Spleen (tissue), 11 donors: ENCODE data around the gene EVL. TPM values are rescaled to one million over a fixed set of nuclear protein-coding genes. Genes with fewer than 3 reads are reported as not detected.

Experiments
- DNase-seq: peaks from one replicate; pipeline ENCODE4 v3.0.0-alpha.2; 2020
- H3K27ac ChIP-seq, 8 donors: fragments of 200-600 bp; sonication (generic) in 7 of 8; 1 replicate in 4 of 8; 2 replicates in 4 of 8; pipeline versions ENCODE4 v1.5.0 to v1.8.0; 2016 to 2021; ENCODE audit warnings: inconsistent platforms in 4 of 8, mild to moderate bottlenecking in 4 of 8, moderate library complexity in 1 of 8
- H3K27me3 ChIP-seq, 7 donors: fragments of 200-600 bp; sonication (generic) in 6 of 7; replicated peaks in 1 of 7; 1 replicate in 4 of 7; 2 replicates in 3 of 7; pipeline versions ENCODE4 v1.5.0 to v1.8.0; 2016 to 2021; ENCODE audit warnings: inconsistent platforms in 3 of 7, mild to moderate bottlenecking in 1 of 7
- H3K36me3 ChIP-seq, 6 donors: fragments of 200-600 bp; sonication (generic) in 5 of 6; 1 replicate in 4 of 6; 2 replicates in 2 of 6; pipeline versions ENCODE4 v1.5.0 to v1.8.0; 2016 to 2021; ENCODE audit warnings: inconsistent platforms in 2 of 6
- H3K4me1 ChIP-seq, 6 donors: fragments of 200-600 bp; sonication (generic) in 5 of 6; 1 replicate in 3 of 6; 2 replicates in 3 of 6; pipeline versions ENCODE4 v1.5.0 to v1.8.0; 2016 to 2021; ENCODE audit warnings: inconsistent platforms in 3 of 6
- H3K4me3 ChIP-seq, 8 donors: fragments of 200-600 bp; sonication (generic) in 7 of 8; 1 replicate in 4 of 8; 2 replicates in 4 of 8; pipeline versions ENCODE4 v1.5.0 to v1.8.0; 2016 to 2021; ENCODE audit warnings: inconsistent platforms in 4 of 8, mild to moderate bottlenecking in 4 of 8, moderate library complexity in 2 of 8
- H3K9me3 ChIP-seq, 8 donors: fragments of 200-600 bp; sonication (generic) in 7 of 8; 1 replicate in 4 of 8; 2 replicates in 4 of 8; pipeline versions ENCODE4 v1.5.0 to v1.8.0; 2016 to 2021; ENCODE audit warnings: inconsistent platforms in 4 of 8
- POLR2A ChIP-seq, 3 donors: fragments of 450-650 bp; IDR thresholded peaks; one replicate each; pipeline ENCODE4 v1.5.1; 2017; ENCODE audit warnings: antibody characterized with exemption in 3 of 3, mild to moderate bottlenecking in 1 of 3
- POLR2AphosphoS5 ChIP-seq, 3 donors: sonication (generic); formaldehyde crosslinking; IDR thresholded peaks; one replicate each; pipeline ENCODE4 v1.5.1; 2017; ENCODE audit warnings: antibody characterized with exemption in 3 of 3
- WGBS, 5 donors: extraction: QIAGEN DNeasy Blood & Tissue Kit in 3 of 5; methylation state at CpG; one replicate each; pipeline versions ENCODE4 v1.1.5 to v1.1.7; 2013 to 2018; 5-methylcytosine and 5-hydroxymethylcytosine counted together
- intact Hi-C: fragments of 100-400 bp; cut with DNase I; formaldehyde crosslinking; loops from one replicate; pipeline ENCODE4 v1.15.0; 2023; ENCODE audit warnings: low total_unique reads
- polyA plus RNA-seq, 3 donors: library from polyadenylated mRNA; stranded (reverse); fragments of 200-250 nt; gene quantifications; one replicate each; pipeline ENCODE4 v1.2.1, GENCODE V29; 2013
- total RNA-seq, 7 donors: library from RNA; depleted of rRNA in 3 of 7; stranded (reverse); fragments of >200 nt in 3 of 7; fragmentation: NEBNext Ultra II Directional in 4 of 7; extraction: Animal tissue kit (Norgen Biotek cat#: 25700) in 4 of 7; gene quantifications; one replicate each; pipeline versions ENCODE4 v1.1.0 to v1.2.1, GENCODE V29; 2016 to 2021
- TF ChIP-seq, protein P1 (sequence below), 11 experiments: fragments of 200-600 bp in 7 of 11; fragments of 450-650 bp in 4 of 11; sonication (generic) in 4 of 11; IDR thresholded peaks in 8 of 11; conservative IDR thresholded peaks in 3 of 11; 1 replicate in 7 of 11; 2 replicates in 4 of 11; pipeline versions ENCODE4 v1.4.0 to v1.8.0; 2016 to 2021; ENCODE audit warnings: antibody characterized with exemption in 11 of 11, inconsistent platforms in 4 of 11, mild to moderate bottlenecking in 1 of 11
- donor health status: healthy with polysubstance abuse.
- donor health status: DM: no; HTN: no; CAD: no; lungs with moderate emphysema.
- donor health status: DM: no; HTN: no; CAD: no.
- donor health status: Bipolar disorder and iron deficiency.
- donor health status: healthy.
- donor health status: DM: no; HTN: no; CAD: no.
- donor health status: DM: yes; HTN: yes; CAD: no.

EVL gene
- total and polyA plus RNA-seq, 10 donors, result 169 to 336 (median 271) TPM

- TF ChIP-seq POLR2A (IDR thresholded peaks at IDR 0.05) (no peak), POLR2AphosphoS5 (IDR thresholded peaks at IDR 0.05) (no peak)
- TF ChIP-seq, protein P1, sequence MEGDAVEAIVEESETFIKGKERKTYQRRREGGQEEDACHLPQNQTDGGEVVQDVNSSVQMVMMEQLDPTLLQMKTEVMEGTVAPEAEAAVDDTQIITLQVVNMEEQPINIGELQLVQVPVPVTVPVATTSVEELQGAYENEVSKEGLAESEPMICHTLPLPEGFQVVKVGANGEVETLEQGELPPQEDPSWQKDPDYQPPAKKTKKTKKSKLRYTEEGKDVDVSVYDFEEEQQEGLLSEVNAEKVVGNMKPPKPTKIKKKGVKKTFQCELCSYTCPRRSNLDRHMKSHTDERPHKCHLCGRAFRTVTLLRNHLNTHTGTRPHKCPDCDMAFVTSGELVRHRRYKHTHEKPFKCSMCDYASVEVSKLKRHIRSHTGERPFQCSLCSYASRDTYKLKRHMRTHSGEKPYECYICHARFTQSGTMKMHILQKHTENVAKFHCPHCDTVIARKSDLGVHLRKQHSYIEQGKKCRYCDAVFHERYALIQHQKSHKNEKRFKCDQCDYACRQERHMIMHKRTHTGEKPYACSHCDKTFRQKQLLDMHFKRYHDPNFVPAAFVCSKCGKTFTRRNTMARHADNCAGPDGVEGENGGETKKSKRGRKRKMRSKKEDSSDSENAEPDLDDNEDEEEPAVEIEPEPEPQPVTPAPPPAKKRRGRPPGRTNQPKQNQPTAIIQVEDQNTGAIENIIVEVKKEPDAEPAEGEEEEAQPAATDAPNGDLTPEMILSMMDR (IDR thresholded peaks at IDR 0.05 in 8 of 11, conservative IDR thresholded peaks at IDR 0.05 in 3 of 11), result no peak
- intact Hi-C loops, result no loop called here
- Histone ChIP-seq H3K36me3 (peaks cover 0 to 97% (median 37%) of the 10 kb centered on the region in 6 donors), H3K27me3 (no peaks in the 10 kb centered on the region), H3K27ac (no peak overlapping the region), H3K4me3 (no peak overlapping the region), H3K9me3 (no peaks in the 10 kb centered on the region), H3K4me1 (peaks cover 0 to 45% (median 4%) of the 10 kb centered on the region in 6 donors)
- WGBS, 5 donors, result 94 to 96% (median 94%) methylated on average over 8 of the region's 8 CpGs
- peak; percentile 40 for DNase-seq
Measured at GRCh38 chr14:100115726-100116125, 50.5 kb downstream of the EVL start.

GRCh38 chr14:100116134-100116533 lies 50.9 kb downstream of the EVL start:
- Histone ChIP-seq H3K9me3 (no peaks in the 10 kb centered on the region), H3K36me3 (peaks cover 0 to 99% (median 37%) of the 10 kb centered on the region in 6 donors), H3K4me3 (no peak overlapping the region), H3K27me3 (no peaks in the 10 kb centered on the region), H3K27ac (no peak overlapping the region), H3K4me1 (peaks cover 0 to 47% (median 4%) of the 10 kb centered on the region in 6 donors)
- WGBS, 5 donors, result 77 to 97% (median 91%) methylated on average over 3 of the region's 3 CpGs
- TF ChIP-seq POLR2AphosphoS5 (IDR thresholded peaks at IDR 0.05) (no peak), POLR2A (IDR thresholded peaks at IDR 0.05) (no peak)
- TF ChIP-seq, protein P1 (IDR thresholded peaks at IDR 0.05 in 8 of 11, conservative IDR thresholded peaks at IDR 0.05 in 3 of 11), result no peak
- intact Hi-C loops, result no loop called here
- no peak for DNase-seq

GRCh38 chr14:100117026-100117425 lies 51.8 kb downstream of the EVL start:
- WGBS, 5 donors, result 90 to 95% (median 93%) methylated on average over 7 to 10 of the region's 10 CpGs
- Histone ChIP-seq H3K27ac (no peak overlapping the region), H3K27me3 (no peaks in the 10 kb centered on the region), H3K36me3 (peaks cover 0 to 100% (median 35%) of the 10 kb centered on the region in 6 donors), H3K9me3 (no peaks in the 10 kb centered on the region), H3K4me3 (no peak overlapping the region), H3K4me1 (peaks cover 0 to 54% (median 4%) of the 10 kb centered on the region in 6 donors)
- intact Hi-C loops, result no loop called here
- DNase-seq, result peak; percentile 75
- TF ChIP-seq POLR2A (IDR thresholded peaks at IDR 0.05), result no peak
- TF ChIP-seq POLR2AphosphoS5 (IDR thresholded peaks at IDR 0.05), result peak in 1 of 3 donors; percentile 60
- TF ChIP-seq, protein P1 (IDR thresholded peaks at IDR 0.05 in 8 of 11, conservative IDR thresholded peaks at IDR 0.05 in 3 of 11), result no peak

DNA sequence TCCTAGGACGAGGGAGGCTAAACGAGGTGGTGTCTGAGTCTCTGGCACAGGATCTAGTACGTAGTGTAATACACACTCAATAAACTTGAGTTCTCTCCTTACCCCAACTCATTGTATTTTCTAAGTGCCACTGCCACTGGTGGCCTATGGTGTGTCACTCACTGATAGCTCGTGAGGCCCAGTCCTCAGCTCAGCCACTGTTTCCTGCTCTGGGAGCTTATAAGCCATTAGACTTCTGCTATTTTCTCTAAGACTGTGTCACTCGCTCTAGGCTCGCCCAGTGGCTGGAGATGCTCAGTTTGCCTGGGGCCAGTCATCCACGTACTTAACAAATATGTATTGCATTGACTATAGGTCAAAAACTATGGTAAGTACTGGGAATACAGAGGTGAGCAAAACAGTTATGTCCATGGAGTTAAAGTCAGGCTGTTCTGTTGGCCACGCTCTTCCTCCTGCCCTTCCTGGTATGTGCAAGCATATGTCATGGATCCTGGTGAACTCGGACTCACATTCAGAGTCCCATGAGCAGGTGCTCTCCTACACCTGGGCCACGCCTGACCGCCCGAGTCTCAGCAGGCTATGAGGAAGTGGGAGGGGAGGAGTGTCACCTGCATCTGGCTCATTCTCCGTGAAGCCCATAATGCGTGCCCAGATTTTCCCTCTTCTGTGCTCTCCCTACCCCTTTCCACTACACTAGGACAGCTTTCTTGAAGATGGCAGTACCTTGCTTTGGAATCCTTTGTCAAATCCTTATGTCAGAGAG lies 52.6 kb downstream of the EVL start:
- TF ChIP-seq POLR2A (IDR thresholded peaks at IDR 0.05) (no peak), POLR2AphosphoS5 (IDR thresholded peaks at IDR 0.05) (peak in 1 of 3 donors; percentile 36)
- TF ChIP-seq, protein P1 (IDR thresholded peaks at IDR 0.05 in 8 of 11, conservative IDR thresholded peaks at IDR 0.05 in 3 of 11), result no peak
- peak overlapping the region in 1 of 8 donors; percentile 45 for H3K27ac ChIP-seq
- DNase-seq, result peak; percentile 33
- H3K4me3 ChIP-seq, result no peak overlapping the region
- intact Hi-C loops, result no loop called here
- WGBS, 5 donors, result 72 to 86% (median 80%) methylated on average over 14 of the region's 14 CpGs
- peaks cover 0 to 100% (median 33%) of the 10 kb centered on the region in 6 donors for H3K36me3 ChIP-seq
- H3K4me1 ChIP-seq, result peaks cover 0 to 53% (median 4%) of the 10 kb centered on the region in 6 donors
- no peaks in the 10 kb centered on the region for H3K27me3 ChIP-seq
- no peaks in the 10 kb centered on the region for H3K9me3 ChIP-seq
